BE2C (cell line): ENCODE measurements around the gene OIP5.

ENCODE experiments used
- DNase-seq: peaks from one replicate; pipeline ENCODE4 v3.0.0-alpha.2; 2020
- H3K27me3 ChIP-seq: fragments of 250-450 bp; sonication (Bioruptor Pico); 2 replicates; pipeline ENCODE4 v1.5.1; 2020; ENCODE audit warnings: mild to moderate bottlenecking
- H3K36me3 ChIP-seq: fragments of 250-450 bp; sonication (Bioruptor Pico); 2 replicates; pipeline ENCODE4 v1.5.1; 2020; ENCODE audit warnings: mild to moderate bottlenecking
- H3K4me1 ChIP-seq: fragments of 250-450 bp; sonication (Bioruptor Pico); 2 replicates; pipeline ENCODE4 v1.5.1; 2020
- H3K4me3 ChIP-seq: 2 replicates; pipeline ENCODE4 v1.5.1; 2011; ENCODE audit warnings: low read depth, low read length
- H3K9me3 ChIP-seq: fragments of 250-450 bp; sonication (Bioruptor Pico); 2 replicates; pipeline ENCODE4 v1.5.1; 2020
- TF ChIP-seq, protein P1 (sequence below): IDR thresholded peaks from 2 replicates; pipeline ENCODE4 v1.5.1; 2012; ENCODE audit warnings: mild to moderate bottlenecking, low read depth, low read length

Gene OIP5

DNA sequence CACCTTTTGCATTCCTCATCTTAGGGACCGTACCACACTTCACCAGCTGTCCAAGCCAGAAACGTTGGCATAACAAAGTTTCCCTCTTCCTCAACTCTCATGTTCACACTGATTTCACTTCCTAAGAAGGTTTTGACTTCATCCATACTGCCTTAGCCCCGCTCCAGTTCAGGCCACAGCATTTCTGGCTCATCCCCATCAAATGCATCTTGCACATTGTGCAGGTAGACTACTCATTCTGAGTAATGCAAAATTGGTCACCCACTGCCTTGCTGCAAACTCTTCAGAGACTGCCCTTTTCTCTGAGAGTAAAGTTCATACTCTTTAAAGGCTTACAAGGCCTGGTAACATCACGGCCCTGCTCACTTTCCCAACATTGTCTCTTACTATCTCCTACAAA lies 9.1 kb upstream of the OIP5 start:
- TF ChIP-seq, protein P1, sequence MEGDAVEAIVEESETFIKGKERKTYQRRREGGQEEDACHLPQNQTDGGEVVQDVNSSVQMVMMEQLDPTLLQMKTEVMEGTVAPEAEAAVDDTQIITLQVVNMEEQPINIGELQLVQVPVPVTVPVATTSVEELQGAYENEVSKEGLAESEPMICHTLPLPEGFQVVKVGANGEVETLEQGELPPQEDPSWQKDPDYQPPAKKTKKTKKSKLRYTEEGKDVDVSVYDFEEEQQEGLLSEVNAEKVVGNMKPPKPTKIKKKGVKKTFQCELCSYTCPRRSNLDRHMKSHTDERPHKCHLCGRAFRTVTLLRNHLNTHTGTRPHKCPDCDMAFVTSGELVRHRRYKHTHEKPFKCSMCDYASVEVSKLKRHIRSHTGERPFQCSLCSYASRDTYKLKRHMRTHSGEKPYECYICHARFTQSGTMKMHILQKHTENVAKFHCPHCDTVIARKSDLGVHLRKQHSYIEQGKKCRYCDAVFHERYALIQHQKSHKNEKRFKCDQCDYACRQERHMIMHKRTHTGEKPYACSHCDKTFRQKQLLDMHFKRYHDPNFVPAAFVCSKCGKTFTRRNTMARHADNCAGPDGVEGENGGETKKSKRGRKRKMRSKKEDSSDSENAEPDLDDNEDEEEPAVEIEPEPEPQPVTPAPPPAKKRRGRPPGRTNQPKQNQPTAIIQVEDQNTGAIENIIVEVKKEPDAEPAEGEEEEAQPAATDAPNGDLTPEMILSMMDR: no peak
- H3K4me3 ChIP-seq: no peak overlapping the region
- no peaks in the 10 kb centered on the region for H3K4me1 ChIP-seq
- no peak for DNase-seq
- H3K9me3 ChIP-seq: no peaks in the 10 kb centered on the region
- peaks cover 68% of the 10 kb centered on the region for H3K36me3 ChIP-seq
- H3K27me3 ChIP-seq: no peaks in the 10 kb centered on the region

DNA sequence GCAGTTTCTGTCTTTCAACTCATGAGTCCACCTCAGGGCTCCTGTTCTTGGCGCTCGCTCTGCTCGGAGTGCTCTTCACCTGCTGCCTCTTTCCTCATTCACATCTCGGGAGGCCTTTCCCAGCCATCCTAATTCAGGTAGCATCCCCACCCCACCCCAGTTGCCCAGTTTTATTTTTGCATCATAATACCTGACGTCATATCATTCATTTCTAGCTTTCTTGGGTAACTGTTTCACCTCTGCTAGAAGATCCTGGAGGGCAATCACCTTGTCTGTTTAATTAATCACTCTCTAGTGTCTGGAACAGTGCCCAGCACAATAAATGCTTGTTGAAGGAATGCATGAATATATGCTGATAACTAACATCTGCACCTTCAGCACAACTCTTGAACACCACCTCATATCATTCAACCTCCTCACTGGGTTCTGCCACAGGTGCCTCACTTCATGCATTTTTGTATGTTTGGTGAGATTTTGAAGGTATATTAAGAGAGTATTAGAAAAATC lies 7.9 kb upstream of the OIP5 start:
- H3K9me3 ChIP-seq: no peaks in the 10 kb centered on the region
- no peaks in the 10 kb centered on the region for H3K27me3 ChIP-seq
- no peaks in the 10 kb centered on the region for H3K4me1 ChIP-seq
- DNase-seq: no peak
- TF ChIP-seq, protein P1: no peak
- peaks cover 58% of the 10 kb centered on the region for H3K36me3 ChIP-seq
- no peak overlapping the region for H3K4me3 ChIP-seq

DNA sequence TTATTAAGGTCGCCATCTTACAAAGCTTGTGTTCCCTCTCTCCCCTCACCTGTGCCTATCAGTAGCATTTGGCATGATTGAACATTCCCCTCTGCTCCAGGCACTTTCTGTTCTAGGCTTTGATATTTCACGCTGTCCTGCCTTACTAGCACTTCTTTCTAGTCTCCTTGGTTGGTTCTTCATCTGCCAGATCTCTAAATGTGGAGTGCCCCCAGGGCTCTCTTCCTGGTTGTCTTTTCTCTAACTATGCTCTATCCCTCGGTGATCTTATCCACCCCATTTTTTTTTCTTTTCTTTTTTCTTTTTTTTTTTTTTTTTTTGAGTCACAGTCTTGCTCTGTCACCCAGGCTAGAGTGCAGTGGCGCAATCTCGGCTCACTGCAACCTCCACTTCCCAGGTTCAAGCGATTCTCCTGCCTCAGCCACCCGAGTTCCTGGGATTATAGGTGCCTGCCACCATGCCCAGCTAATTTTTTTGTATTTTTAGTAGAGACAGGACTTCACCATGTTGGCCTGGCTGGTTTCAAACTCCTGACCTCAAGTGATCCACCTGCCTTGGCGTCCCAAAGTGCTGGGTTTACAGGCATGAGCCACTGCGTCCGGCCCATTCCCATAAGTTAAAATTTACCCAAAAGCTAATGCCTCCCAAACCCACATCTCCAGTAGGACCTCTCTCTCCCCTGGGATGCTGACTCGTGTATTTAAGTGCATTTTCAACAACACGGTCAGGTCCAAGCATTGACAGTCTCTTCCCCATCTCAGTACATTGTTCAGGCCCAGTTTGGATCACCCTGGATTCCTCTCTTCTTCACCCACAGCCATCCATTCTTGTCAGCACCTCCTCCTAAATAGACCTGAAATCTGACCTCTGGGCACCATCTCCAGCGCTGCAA lies 5.5 kb upstream of the OIP5 start:
- TF ChIP-seq, protein P1: no peak
- H3K27me3 ChIP-seq: no peaks in the 10 kb centered on the region
- no peaks in the 10 kb centered on the region for H3K9me3 ChIP-seq
- no peak overlapping the region for H3K4me3 ChIP-seq
- DNase-seq: no peak
- H3K4me1 ChIP-seq: no peaks in the 10 kb centered on the region
- H3K36me3 ChIP-seq: peaks cover 44% of the 10 kb centered on the region

DNA sequence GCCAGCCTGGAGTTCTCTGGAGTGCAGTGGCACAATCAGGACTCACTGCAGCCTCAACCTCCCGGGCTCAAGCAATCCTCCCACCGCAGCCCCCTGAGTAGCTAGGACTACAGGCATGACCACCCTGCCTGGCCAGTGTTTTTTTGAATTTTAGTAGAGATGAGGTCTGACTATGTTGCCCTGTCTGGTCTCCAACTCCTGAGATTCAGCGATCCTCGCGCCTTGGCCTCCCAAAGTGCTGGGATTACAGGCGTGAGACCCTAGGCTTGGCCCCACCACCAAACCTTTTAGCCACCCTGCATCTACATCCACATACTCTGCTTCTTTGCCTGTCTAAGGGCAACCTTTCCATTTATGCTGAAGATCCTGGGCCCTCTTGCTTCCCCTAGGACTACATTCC lies 4.7 kb upstream of the OIP5 start:
- Histone ChIP-seq H3K4me3 (no peak overlapping the region), H3K36me3 (peaks cover 37% of the 10 kb centered on the region)

DNA sequence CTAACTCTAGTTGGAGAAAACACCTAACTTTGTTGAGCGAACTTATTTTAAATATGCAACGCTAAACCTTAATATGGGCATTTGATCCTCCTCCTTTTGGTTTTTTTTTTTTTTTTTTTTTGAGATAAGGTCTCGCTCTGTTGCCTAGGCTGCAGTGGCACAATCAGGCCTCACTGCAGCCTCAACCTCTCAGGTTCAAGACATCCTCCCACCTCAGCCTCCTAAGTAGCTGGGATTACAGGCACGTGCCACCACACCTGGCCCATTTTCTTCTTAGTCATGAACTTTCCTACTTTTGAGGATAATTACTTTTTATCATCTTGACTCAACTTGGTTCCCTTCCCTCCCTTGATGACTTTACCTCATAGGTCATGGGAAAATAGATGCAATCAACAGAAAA lies 4.2 kb upstream of the OIP5 start:
- Histone ChIP-seq H3K4me3 (no peak overlapping the region), H3K9me3 (no peaks in the 10 kb centered on the region), H3K4me1 (no peaks in the 10 kb centered on the region), H3K27me3 (no peaks in the 10 kb centered on the region), H3K36me3 (peaks cover 32% of the 10 kb centered on the region)
- no peak for DNase-seq
- TF ChIP-seq, protein P1: no peak

More for the DNA sequence above, 4.7 kb upstream of the OIP5 start:
- TF ChIP-seq, protein P1: no peak
- no peak for DNase-seq
- Histone ChIP-seq H3K9me3 (no peaks in the 10 kb centered on the region), H3K4me1 (no peaks in the 10 kb centered on the region), H3K27me3 (no peaks in the 10 kb centered on the region)

DNA sequence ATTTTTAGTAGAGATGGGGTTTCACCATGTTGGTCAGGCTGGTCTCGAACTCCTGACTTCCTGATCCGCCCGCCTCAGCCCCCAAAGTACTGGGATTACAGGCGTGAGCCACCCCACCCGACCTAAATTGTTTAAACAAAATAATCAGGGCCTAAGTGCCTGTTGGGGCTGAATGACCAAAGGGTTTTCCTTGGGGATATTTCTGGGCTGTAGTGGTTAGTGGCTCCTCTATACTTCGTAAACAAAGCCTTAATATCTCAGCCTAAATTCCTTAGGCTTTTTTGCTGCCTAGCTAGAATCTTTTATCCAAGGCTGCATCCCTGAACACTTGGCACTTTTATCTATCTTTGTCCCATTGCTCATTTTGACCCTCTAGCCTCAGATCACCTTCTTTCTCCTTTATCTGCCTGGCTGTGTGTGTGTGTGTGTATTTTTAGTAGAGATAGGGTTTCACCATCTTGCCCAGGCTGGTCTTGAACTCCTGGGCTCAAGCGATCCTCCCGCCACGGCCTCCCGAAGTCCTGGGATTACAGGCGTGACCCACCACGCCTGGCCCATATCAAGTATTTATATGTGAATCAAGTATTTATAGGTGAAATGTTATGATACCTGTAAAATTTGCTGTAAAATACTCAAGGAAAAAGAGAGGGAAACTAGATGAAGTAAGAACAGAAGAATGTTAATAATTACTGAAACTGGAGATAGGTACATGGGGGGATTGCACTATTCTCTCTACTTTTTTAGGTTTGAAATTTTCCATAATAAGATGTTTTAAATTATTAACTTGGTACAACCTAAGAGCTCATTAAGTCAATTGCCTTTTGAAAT lies 2.1 kb upstream of the OIP5 start:
- Histone ChIP-seq H3K27me3 (no peaks in the 10 kb centered on the region), H3K4me1 (no peaks in the 10 kb centered on the region), H3K4me3 (peak overlapping the region; percentile 88), H3K36me3 (peaks cover 12% of the 10 kb centered on the region), H3K9me3 (no peaks in the 10 kb centered on the region)
- TF ChIP-seq, protein P1: no peak
- no peak for DNase-seq
